H9 (cell line): Measurements from ENCODE around the gene MARF1. TPM values are rescaled to one million over a fixed set of nuclear protein-coding genes. Genes with fewer than 3 reads are reported as not detected.

Experiments used
- DNase-seq: peaks from one replicate; pipeline ENCODE4 v3.0.0-alpha.2; 2017
- H2AFZ ChIP-seq: one replicate; pipeline ENCODE4 v1.6.1; 2013; ENCODE audit warnings: mild to moderate bottlenecking, low read length, control low read depth, moderate library complexity
- H2AK5ac ChIP-seq: 2 replicates; pipeline ENCODE4 v1.6.1; 2013; ENCODE audit warnings: low read length, control low read depth, mixed read lengths; ENCODE audit not compliant: insufficient read length
- H2BK120ac ChIP-seq: one replicate; pipeline ENCODE4 v1.6.1; 2013; ENCODE audit warnings: low read depth, mild to moderate bottlenecking, low read length, control low read depth, inconsistent platforms; ENCODE audit not compliant: poor library complexity, severe bottlenecking
- H2BK12ac ChIP-seq: 2 replicates; pipeline ENCODE4 v1.6.1; 2013; ENCODE audit warnings: low read length, control low read depth, mixed read lengths, low read depth; ENCODE audit not compliant: insufficient read length
- H2BK15ac ChIP-seq: 2 replicates; pipeline ENCODE4 v1.6.1; 2013; ENCODE audit warnings: low read depth, low read length, control low read depth
- H2BK20ac ChIP-seq: one replicate; pipeline ENCODE4 v1.6.1; 2013; ENCODE audit warnings: low read depth, mild to moderate bottlenecking, low read length, control low read depth, inconsistent platforms; ENCODE audit not compliant: poor library complexity, severe bottlenecking
- H2BK5ac ChIP-seq: 2 replicates; pipeline ENCODE4 v1.6.1; 2013; ENCODE audit warnings: low read length, control low read depth, mixed read lengths; ENCODE audit not compliant: insufficient read length
- H3K14ac ChIP-seq: 2 replicates; pipeline ENCODE4 v1.6.1; 2013; ENCODE audit warnings: low read length, control low read depth; ENCODE audit not compliant: insufficient read depth
- H3K18ac ChIP-seq: 2 replicates; pipeline ENCODE4 v1.6.1; 2013; ENCODE audit warnings: low read depth, mild to moderate bottlenecking, mixed read lengths, low read length, control low read depth; ENCODE audit not compliant: insufficient read length
- H3K23ac ChIP-seq: 2 replicates; pipeline ENCODE4 v1.6.1; 2013; ENCODE audit warnings: low read length, control low read depth, mixed read lengths, low read depth; ENCODE audit not compliant: insufficient read length
- H3K23me2 ChIP-seq: 2 replicates; pipeline ENCODE4 v1.6.1; 2013; ENCODE audit warnings: low read depth, mild to moderate bottlenecking, mixed read lengths, low read length, control low read depth; ENCODE audit not compliant: insufficient read length, poor library complexity, severe bottlenecking
- H3K27ac ChIP-seq: 2 replicates; pipeline ENCODE4 v1.5.1; 2013; ENCODE audit warnings: low read length, control low read depth, mixed read lengths, low read depth; ENCODE audit not compliant: insufficient read length
- H3K27me3 ChIP-seq: 2 replicates; pipeline ENCODE4 v1.6.1; 2013; ENCODE audit warnings: low read length, control low read depth, inconsistent platforms; ENCODE audit not compliant: insufficient read depth
- H3K4ac ChIP-seq: 2 replicates; pipeline ENCODE4 v1.6.1; 2013; ENCODE audit warnings: low read depth, mild to moderate bottlenecking, control low read depth, inconsistent platforms, low read length, moderate library complexity
- H3K4me1 ChIP-seq: 2 replicates; pipeline ENCODE4 v1.6.1; 2013; ENCODE audit warnings: low read length, control low read depth, inconsistent platforms; ENCODE audit not compliant: insufficient read depth
- H3K4me2 ChIP-seq: 2 replicates; pipeline ENCODE4 v1.6.1; 2013; ENCODE audit warnings: low read length, control low read depth, mixed read lengths; ENCODE audit not compliant: insufficient read length, insufficient read depth
- H3K56ac ChIP-seq: 2 replicates; pipeline ENCODE4 v1.6.1; 2013; ENCODE audit warnings: low read depth, mild to moderate bottlenecking, mixed read lengths, low read length, control low read depth; ENCODE audit not compliant: insufficient read length
- H3K79me1 ChIP-seq: 2 replicates; pipeline ENCODE4 v1.6.1; 2013; ENCODE audit warnings: low read depth, mild to moderate bottlenecking, moderate library complexity, low read length, control low read depth, inconsistent platforms; ENCODE audit not compliant: insufficient read depth, poor library complexity, severe bottlenecking
- H3K79me2 ChIP-seq: 2 replicates; pipeline ENCODE4 v1.6.1; 2013; ENCODE audit warnings: low read length, control low read depth, inconsistent platforms; ENCODE audit not compliant: insufficient read depth
- H3K9ac ChIP-seq: 2 replicates; pipeline ENCODE4 v1.6.1; 2013; ENCODE audit warnings: low read length, control low read depth, mixed read lengths; ENCODE audit not compliant: insufficient read length; ENCODE audit errors: extremely low read depth
- H3K9me3 ChIP-seq: one replicate; pipeline ENCODE4 v1.6.1; 2013; ENCODE audit warnings: low read depth, low read length, inconsistent platforms; ENCODE audit not compliant: control insufficient read depth
- H3T11ph ChIP-seq: one replicate; pipeline ENCODE4 v1.6.1; 2013; ENCODE audit warnings: mild to moderate bottlenecking, low read length, control low read depth, inconsistent platforms
- H4K20me1 ChIP-seq: one replicate; pipeline ENCODE4 v1.6.1; 2013; ENCODE audit not compliant: control insufficient read depth, insufficient read length, insufficient read depth
- H4K5ac ChIP-seq: 2 replicates; pipeline ENCODE4 v1.6.1; 2013; ENCODE audit warnings: low read depth, mild to moderate bottlenecking, mixed read lengths, low read length, control low read depth; ENCODE audit not compliant: insufficient read length
- H4K8ac ChIP-seq: replicated peaks from 2 replicates; pipeline ENCODE4 v1.6.1; 2013; ENCODE audit warnings: low read length, control low read depth, mixed read lengths, low read depth; ENCODE audit not compliant: insufficient read length
- H4K91ac ChIP-seq: 2 replicates; pipeline ENCODE4 v1.6.1; 2013; ENCODE audit warnings: low read depth, mild to moderate bottlenecking, moderate library complexity, mixed read lengths, low read length, control low read depth; ENCODE audit not compliant: insufficient read length
- H3K27ac Mint-ChIP-seq, 3 experiments: 2 replicates in 2 of 3; 3 replicates in 1 of 3; pipeline ENCODE4 v1.8.0; 2020 to 2021; ENCODE audit warnings: mixed read lengths in 3 of 3, mild to moderate bottlenecking in 1 of 3, moderate library complexity in 1 of 3
- H3K27me3 Mint-ChIP-seq: 2 replicates; pipeline ENCODE4 v1.8.0; 2021; ENCODE audit warnings: low read depth, mild to moderate bottlenecking, moderate library complexity, mixed read lengths
- H3K36me3 Mint-ChIP-seq, 3 experiments: 2 replicates in 2 of 3; 3 replicates in 1 of 3; pipeline ENCODE4 v1.8.0; 2020 to 2021; ENCODE audit warnings: low read depth in 3 of 3, mixed read lengths in 3 of 3; ENCODE audit not compliant: insufficient read depth in 1 of 3
- H3K4me1 Mint-ChIP-seq, 2 experiments: 2 replicates each; pipeline ENCODE4 v1.8.0; 2020; ENCODE audit warnings: mixed read lengths in 2 of 2
- H3K4me3 Mint-ChIP-seq, 2 experiments: 2 replicates in 1 of 2; 3 replicates in 1 of 2; pipeline ENCODE4 v1.8.0; 2020 to 2021; ENCODE audit warnings: mild to moderate bottlenecking in 2 of 2, mixed read lengths in 2 of 2, moderate library complexity in 1 of 2
- H3K9me3 Mint-ChIP-seq, 2 experiments: 2 replicates in 1 of 2; 3 replicates in 1 of 2; pipeline ENCODE4 v1.8.0; 2020; ENCODE audit warnings: mild to moderate bottlenecking in 2 of 2, mixed read lengths in 2 of 2, moderate library complexity in 1 of 2
- CTCF ChIP-seq: fragments of 200-600 bp; sonication (generic); conservative IDR thresholded peaks from 3 replicates; pipeline ENCODE4 v1.8.0; 2021; ENCODE audit warnings: antibody characterized with exemption, mild to moderate bottlenecking
- WGBS: extraction: QIAGEN DNeasy Blood & Tissue Kit; methylation state at CpG from one replicate; pipeline ENCODE4 v1.1.7; 2013; ENCODE audit warnings: missing lambda C conversion rate, low lambda C conversion rate, mixed read lengths; ENCODE audit not compliant: insufficient read length; ENCODE audit errors: extremely low coverage; 5-methylcytosine and 5-hydroxymethylcytosine counted together
- total RNA-seq: library from RNA; stranded (reverse); gene quantifications from 2 replicates; pipeline ENCODE4 v1.2.1, GENCODE V29; 2021

MARF1 gene
- total RNA-seq, 1 experiment from 2014 or later, result 23.3 TPM

- H3K36me3 Mint-ChIP-seq, result peaks cover 24 to 83% (median 66%) of the 10 kb centered on the region in 3 experiments; a peak in 6 of 7 replicates
- H3K23me2 ChIP-seq, result no peaks in the 10 kb centered on the region
- H3T11ph ChIP-seq, result no peak overlapping the region
- no peaks in the 10 kb centered on the region for H3K4me1 ChIP-seq
- H3K27me3 ChIP-seq, result no peaks in the 10 kb centered on the region
- TF ChIP-seq CTCF, result no peak
- no peak overlapping the region for H4K8ac ChIP-seq
- H3K9ac ChIP-seq, result no peak overlapping the region
- H3K4ac ChIP-seq, result no peak overlapping the region
- no peak overlapping the region for H3K4me3 Mint-ChIP-seq
- H3K18ac ChIP-seq, result no peak overlapping the region
- no peaks in the 10 kb centered on the region for H3K9me3 Mint-ChIP-seq
- H4K20me1 ChIP-seq, result no peaks in the 10 kb centered on the region
- H4K5ac ChIP-seq, result no peak overlapping the region
- no peak overlapping the region for H2BK120ac ChIP-seq
- no peak overlapping the region for H4K91ac ChIP-seq
- H3K79me2 ChIP-seq, result no peaks in the 10 kb centered on the region
- no peak overlapping the region for H2AK5ac ChIP-seq
- no CpG with 5 or more reads among the region's 4 CpGs for WGBS
- no peak overlapping the region for H2BK12ac ChIP-seq
- no peak for DNase-seq
- H2BK15ac ChIP-seq, result no peak overlapping the region
- H3K4me1 Mint-ChIP-seq, result no peaks in the 10 kb centered on the region
- H3K56ac ChIP-seq, result no peak overlapping the region
- H3K79me1 ChIP-seq, result no peaks in the 10 kb centered on the region
- no peaks in the 10 kb centered on the region for H3K27me3 Mint-ChIP-seq
- no peaks in the 10 kb centered on the region for H3K9me3 ChIP-seq
- no peak overlapping the region for H3K4me2 ChIP-seq
- H2BK20ac ChIP-seq, result no peak overlapping the region
- no peak overlapping the region for H3K27ac ChIP-seq
- H2BK5ac ChIP-seq, result no peak overlapping the region
- no peak overlapping the region for H3K23ac ChIP-seq
- no peak overlapping the region for H2AFZ ChIP-seq
- no peak overlapping the region for H3K14ac ChIP-seq
- peak overlapping the region in 2 of 3 experiments; percentile 32 to 63; a peak in 2 of 7 replicates for H3K27ac Mint-ChIP-seq
Observed at GRCh38 chr16:15613676-15614075, 29.3 kb downstream of the MARF1 start.
